Measurements from ENCODE around the gene MRPL23. TPM values are rescaled to one million over a fixed set of nuclear protein-coding genes. Genes with fewer than 3 reads are reported as not detected.

MRPL23 gene
- total RNA-seq, 1 experiment from 2014 or later, result 73.2 TPM

DNA sequence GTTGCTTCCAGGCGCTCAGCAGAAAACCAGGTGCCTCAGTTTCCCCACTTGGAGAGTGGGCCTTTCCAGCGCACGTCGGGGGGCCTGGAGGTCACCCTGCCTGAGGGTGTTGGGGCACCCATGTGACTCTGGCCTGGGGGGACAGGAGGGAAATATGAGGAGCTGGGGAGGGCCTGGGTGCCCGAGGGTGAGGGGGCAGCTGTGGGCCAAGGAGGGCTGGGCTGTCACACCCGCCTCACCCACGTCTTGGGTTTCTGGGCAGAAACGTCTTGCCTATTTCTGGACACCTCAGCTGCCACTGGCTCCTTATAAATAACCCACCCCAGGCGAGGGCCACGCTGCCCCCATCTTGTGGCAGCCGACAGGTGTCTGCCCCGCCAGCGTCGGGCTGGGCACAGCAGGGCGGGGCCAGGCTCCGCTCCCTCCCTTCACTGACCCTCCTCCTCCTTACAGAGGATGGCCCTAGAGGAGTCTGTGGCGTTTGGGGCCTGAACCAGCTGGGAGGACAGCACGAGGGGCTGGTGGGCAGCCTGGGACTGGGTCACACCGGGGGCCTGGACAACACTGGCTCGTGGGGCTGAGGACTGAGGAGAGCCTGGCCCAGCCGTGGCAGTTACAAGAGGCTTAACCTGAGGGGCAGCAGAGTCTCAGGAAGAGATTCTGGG, 26.1 kb upstream of the MRPL23 start:
- no peak for DNase-seq (ENCODE audit: low read depth)

DNA sequence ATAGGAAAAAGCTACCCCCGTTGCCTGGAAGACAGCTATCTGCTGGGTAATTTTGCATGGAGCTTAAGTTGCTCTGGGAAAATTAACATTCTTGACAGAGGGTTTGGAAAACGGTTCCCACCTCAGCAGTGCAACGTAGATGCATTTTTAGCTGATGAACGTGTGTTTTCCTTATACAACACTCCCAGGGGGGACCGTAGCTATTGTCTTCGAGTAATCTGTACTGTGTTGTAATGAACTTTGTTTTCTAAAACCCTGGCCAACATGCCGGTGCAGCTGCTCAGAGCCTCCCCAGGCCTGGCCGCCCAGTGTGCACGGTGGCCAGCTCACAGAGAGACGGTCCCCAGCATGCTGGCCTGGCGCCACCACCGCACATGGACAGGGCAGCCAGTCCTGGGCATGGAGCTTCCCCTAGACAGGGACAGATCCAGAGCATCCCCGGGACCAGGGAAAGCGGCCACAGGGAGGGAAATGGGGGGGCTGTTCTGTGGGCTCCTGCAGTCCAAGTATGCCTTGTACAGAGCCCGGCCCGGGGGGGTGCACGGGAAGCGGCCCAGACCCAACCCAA, 25.5 kb upstream of the MRPL23 start:
- no peak for DNase-seq (ENCODE audit: low read depth)

GRCh38 chr11:1922481-1923081, 24.6 kb upstream of the MRPL23 start:
- DNase-seq (ENCODE audit: low read depth), result no peak

- DNase-seq (ENCODE audit: low read depth), result no peak
Observed at GRCh38 chr11:1923201-1923956, 23.8 kb upstream of the MRPL23 start.

DNA sequence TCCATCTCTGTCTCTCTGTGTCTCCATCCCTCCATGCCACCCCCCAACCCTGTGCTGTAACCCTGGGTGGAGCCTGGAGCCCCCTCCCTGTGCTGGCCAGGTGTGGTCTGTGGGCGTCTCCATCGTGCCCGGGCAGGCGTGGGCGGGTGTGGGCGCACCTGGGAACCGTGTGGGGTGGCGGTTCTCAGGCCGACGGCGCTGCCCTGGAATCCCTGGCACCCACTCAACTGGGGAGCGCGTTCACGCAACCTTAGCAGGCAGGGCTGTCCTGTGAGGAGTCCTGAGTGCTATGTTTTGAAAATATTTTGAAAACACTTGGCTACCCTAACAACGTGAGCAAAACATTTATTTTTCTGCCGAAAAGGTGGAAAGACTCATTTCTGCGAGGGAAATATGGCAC, 23.0 kb upstream of the MRPL23 start:
- no peak for DNase-seq (ENCODE audit: low read depth)

DNA sequence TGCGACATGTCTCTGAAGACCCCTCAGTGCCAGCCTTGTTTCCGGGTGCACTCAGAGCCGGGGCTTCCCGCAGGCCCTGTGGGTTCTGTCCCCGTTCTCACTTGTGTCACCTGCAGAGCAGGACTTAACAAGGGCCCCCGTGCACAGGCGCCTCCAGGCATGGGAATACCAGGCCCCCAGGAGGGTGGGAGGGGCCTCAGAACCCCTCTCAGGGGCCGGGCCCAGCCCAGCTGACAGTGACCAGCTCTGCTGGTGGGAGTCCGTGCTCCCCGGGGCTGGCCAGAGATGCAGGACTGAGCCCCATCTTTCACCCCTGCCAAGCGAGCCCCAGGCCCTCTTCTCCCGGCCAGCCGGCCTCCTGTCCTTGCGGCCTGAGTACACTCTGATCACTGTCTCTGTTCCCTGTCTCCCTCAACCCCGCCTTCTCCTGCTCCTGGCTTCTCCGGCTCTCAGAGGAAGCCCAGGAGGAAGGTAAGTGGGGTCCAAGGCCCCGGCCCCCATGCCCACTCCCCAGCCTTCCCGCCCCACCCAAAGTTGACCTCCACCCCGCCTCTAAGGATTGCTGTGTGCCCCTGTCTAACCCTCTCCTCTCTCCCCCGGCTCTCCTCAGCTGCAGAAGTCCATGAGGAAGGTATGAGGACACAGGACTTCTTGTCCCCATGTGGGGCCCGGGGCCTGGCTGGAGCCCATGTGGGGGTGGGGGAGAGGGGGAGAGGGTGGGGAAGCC, 22.3 kb upstream of the MRPL23 start:
- DNase-seq (ENCODE audit: low read depth), result no peak

DNA sequence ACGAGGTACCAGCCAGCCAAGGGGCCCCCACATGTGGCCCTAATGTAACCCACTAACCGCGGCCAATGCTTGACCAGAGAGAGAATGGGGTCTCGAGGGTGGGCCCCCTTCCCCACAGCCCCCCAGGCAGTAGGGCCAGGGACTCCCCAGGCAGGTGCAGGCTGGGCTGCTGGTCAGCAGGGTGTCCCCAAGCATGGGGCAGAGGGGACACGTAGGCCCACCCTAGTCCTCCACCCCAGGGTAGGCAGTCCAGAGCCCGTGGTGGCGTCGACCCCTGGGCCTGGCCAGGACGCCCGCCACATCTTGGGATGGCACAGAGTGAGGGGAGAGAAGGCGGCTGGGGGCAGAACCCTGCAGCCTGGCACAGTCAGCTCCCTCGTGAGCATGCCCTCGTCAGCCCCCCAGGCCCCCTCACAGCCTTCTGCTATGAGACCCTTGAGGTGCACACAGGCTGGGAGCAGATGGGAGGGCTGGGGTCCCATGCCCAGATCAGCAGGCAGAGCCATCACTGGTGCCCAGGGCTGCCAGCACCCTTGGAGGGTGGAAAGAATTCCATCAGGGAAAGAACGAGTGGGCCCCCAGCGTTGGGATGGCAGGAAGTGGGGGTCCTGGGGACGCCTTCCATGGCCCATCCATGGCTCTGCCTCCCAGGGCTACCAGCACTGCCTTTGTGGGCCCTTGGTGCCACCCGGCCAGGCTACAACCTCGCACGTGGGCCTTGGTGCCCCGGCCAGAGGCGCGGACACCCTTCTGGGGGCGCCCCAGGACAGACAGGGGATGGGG, 21.6 kb upstream of the MRPL23 start:
- DNase-seq (ENCODE audit: low read depth), result no peak

GRCh38 chr11:1926156-1927025, 20.7 kb upstream of the MRPL23 start:
- no peak for DNase-seq (ENCODE audit: low read depth)

GRCh38 chr11:1927026-1927847, 19.9 kb upstream of the MRPL23 start:
- no peak for DNase-seq (ENCODE audit: low read depth)

DNA sequence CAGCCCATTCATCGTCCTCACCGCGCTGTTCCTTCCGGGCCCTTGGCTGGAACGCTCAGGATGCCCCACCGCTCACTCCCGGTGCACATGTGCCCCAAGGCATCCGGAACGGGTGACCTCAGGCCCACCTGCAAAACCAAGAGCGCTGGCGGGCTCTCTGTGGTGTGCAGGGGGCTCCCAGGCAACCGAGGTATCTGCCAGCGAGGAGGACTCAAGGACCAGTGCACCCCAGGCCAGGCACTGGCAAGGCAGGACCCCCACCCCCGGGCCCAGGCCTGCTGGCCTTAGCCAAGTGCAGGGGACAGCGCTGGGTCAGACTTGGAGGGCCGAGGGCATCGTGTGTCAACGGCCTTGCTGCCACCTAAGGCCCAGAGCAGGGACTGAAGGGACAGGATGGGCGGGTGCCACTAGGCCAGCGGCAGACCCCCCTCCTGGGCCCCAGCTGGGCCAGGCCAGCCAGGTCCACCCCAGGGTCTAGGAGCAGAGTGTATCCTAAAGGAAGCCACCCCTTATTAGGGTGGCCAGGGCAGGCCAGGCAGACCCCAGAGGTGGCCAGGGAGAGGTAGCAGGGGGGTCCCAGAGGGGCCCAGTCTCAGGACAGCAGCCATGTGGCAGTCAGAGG, 19.2 kb upstream of the MRPL23 start:
- DNase-seq (ENCODE audit: low read depth), result no peak

DNA sequence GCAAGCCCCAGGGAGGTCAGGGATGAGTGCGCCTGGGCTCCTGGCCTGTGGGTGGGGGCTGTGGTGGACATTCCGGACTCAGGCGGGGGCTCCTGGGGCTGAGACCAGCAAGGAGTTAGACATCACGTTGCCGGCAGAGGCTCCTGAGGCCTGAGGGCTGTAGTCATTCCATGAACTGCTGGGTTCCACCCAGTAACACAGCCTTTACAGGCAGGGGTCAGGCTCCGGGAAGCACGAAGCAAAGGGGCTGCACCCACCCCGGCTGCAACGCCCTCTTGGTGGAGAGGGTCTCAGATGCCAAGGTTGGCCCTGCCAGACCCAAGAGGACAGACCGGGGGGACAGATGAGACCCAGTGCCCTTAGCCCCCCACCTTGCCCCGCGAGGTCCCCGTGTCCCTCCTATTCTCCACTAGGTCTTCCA, 18.7 kb upstream of the MRPL23 start:
- DNase-seq (ENCODE audit: low read depth), result no peak

GRCh38 chr11:1928891-1929541, 18.1 kb upstream of the MRPL23 start:
- no peak for DNase-seq (ENCODE audit: low read depth)

DNA sequence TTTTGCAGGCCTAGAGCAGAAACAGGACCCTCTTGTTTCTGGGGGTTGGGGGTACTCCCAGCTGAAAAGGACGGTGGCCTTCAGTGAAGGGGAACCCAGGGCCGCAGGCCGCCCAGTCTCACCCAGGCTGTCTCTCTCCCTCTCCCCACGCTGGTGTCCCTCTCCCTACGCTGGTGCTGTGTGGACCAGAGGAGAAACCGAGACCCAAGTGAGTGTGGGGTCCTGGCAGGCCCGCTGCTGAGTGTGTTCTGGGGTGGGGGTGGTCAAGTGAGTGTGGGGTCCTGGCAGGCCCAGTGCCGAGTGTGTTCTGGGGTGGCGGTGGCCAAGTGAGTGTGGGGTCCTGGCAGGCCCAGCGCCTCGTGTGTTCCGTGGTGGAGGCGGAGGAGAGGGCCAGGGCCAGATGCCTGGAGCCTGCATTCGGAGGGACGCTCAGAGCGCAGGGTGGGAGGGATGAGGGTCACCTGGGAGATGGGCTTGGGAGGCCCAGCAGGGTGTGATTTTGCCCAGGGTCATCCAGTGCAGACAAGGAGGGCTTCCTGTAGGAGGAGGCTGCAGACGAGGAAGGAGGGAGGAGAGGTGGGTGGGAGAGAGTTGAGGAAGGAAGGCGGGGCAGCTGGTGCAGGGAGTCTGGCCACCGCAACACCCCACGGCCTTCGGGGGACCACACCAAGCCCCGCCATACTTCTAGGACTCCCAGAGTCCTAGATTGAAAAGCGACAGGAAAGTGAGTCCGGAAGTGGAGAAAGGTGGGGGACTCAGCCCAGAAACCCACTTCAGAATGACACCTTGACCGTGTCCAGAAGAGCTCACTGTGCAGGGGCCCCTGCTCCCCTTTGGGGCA, 17.3 kb upstream of the MRPL23 start:
- DNase-seq (ENCODE audit: low read depth), result no peak

DNA sequence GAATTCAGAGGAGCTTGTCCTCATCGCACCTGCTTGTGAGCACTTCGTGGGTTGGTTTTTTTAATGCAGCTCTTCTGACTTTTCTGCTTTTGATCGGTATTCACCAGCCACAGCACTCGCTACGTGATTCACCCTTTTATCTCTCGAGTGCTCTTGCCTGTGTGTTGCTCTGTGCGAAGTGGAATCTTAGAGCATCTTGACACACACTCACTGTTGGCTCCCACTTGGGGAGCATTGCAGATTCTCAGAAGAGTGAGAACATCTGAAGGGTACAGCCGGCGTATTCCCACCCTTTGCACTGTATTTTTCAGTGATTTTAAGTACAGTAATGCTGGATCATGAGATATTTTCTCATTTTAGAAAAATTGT, 16.7 kb upstream of the MRPL23 start:
- DNase-seq (ENCODE audit: low read depth), result no peak

GRCh38 chr11:1931341-1932104, 15.6 kb upstream of the MRPL23 start:
- DNase-seq (ENCODE audit: low read depth), result no peak

GRCh38 chr11:1932105-1932480, 15.0 kb upstream of the MRPL23 start:
- DNase-seq (ENCODE audit: low read depth), result no peak
